PC-9 (cell line): ENCODE data around the gene BRPF1.

Experiments used
- EZH2 ChIP-seq: fragments of 200-600 bp; sonication (generic); IDR thresholded peaks from 2 replicates; pipeline ENCODE4 v1.8.0; 2017; ENCODE audit warnings: antibody characterized with exemption, low read depth
- TF ChIP-seq, protein P1 (sequence below): fragments of 200-600 bp; sonication (generic); conservative IDR thresholded peaks from 2 replicates; pipeline ENCODE4 v1.6.1; 2017; ENCODE audit warnings: mixed run types, antibody characterized with exemption, mild to moderate bottlenecking, moderate library complexity

- TF ChIP-seq, protein P1, sequence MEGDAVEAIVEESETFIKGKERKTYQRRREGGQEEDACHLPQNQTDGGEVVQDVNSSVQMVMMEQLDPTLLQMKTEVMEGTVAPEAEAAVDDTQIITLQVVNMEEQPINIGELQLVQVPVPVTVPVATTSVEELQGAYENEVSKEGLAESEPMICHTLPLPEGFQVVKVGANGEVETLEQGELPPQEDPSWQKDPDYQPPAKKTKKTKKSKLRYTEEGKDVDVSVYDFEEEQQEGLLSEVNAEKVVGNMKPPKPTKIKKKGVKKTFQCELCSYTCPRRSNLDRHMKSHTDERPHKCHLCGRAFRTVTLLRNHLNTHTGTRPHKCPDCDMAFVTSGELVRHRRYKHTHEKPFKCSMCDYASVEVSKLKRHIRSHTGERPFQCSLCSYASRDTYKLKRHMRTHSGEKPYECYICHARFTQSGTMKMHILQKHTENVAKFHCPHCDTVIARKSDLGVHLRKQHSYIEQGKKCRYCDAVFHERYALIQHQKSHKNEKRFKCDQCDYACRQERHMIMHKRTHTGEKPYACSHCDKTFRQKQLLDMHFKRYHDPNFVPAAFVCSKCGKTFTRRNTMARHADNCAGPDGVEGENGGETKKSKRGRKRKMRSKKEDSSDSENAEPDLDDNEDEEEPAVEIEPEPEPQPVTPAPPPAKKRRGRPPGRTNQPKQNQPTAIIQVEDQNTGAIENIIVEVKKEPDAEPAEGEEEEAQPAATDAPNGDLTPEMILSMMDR = no peak
- no peak for TF ChIP-seq EZH2
Observed at GRCh38 chr3:9686703-9687102, 44.8 kb upstream of the BRPF1 start.
